Measurements from ENCODE around the gene GEMIN4. TPM values are rescaled to one million over a fixed set of nuclear protein-coding genes. Genes with fewer than 3 reads are reported as not detected.
A peak's percentile ranks its signal among the peaks of the same experiment; 100 is the strongest.
"Not testable (repeated sequence)": the region's sequence is repeated elsewhere in the genome, so short reads cannot be mapped to it uniquely, and the experiment has no call there.

Gene GEMIN4
- polyA plus RNA-seq, 3 donors: 8.8 to 10.6 (median 10.1) TPM

DNA sequence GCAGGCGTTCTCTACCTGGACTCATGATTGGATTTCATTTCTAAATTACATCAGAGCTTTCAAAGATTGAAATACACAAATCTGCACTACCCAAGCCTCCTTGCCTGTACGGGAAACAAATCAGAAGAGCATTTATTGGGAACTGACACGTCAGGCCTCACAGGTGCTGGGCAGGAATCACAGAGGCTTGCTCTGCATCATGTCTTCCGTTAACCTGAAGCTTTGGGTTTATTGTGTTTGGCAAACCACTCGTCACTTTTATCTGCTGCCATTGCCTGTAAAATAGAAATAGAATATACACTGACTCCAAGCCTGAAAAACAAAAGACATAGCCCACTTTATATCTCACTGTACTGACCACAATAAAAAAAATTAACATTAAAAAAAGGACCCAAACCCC, 7.9 kb upstream of the GEMIN4 start:
- no peak overlapping the region for H3K4me2 ChIP-seq (replicated peaks; ENCODE audit: extremely low read depth, low read length, poor library complexity, severe bottlenecking)
- H3K4me3 ChIP-seq (replicated peaks in 1 of 3; ENCODE audit: low read depth in 2 of 3, low read length in 3 of 3): no peak overlapping the region
- H3K27me3 ChIP-seq (ENCODE audit: control insufficient read depth in 2 of 2, insufficient read depth in 2 of 2, low read length in 2 of 2): no peaks in the 10 kb centered on the region
- no peak overlapping the region for H3K9ac ChIP-seq (ENCODE audit: insufficient read depth, low read length, poor library complexity, severe bottlenecking)
- no peaks in the 10 kb centered on the region for H3K9me3 Mint-ChIP-seq
- H3K4me1 Mint-ChIP-seq: no peaks in the 10 kb centered on the region
- 100% methylated on average over 1 of the region's 5 CpGs for WGBS (ENCODE audit: insufficient coverage)
- peaks cover 58 to 72% of the 10 kb centered on the region in 2 donors for H3K36me3 Mint-ChIP-seq
- H2AFZ ChIP-seq (ENCODE audit: insufficient read depth, low read depth, low read length, poor library complexity, severe bottlenecking): no peak overlapping the region
- DNase-seq: no peak
- no peaks in the 10 kb centered on the region for H3K9me3 ChIP-seq (replicated peaks in 1 of 2; ENCODE audit: control insufficient read depth in 1 of 2, insufficient read depth in 1 of 2, low read length in 2 of 2)
- H3K36me3 ChIP-seq (replicated peaks in 1 of 2; ENCODE audit: control insufficient read depth in 1 of 2, insufficient read depth in 2 of 2, low read length in 2 of 2): peaks cover 55 to 73% of the 10 kb centered on the region in 2 donors
- H3K4me3 Mint-ChIP-seq: no peak overlapping the region
- peak overlapping the region in 2 of 7 donors; percentile 2 to 50 for H3K27ac Mint-ChIP-seq
- H4K20me1 ChIP-seq (ENCODE audit: insufficient read depth, low read length): no peaks in the 10 kb centered on the region
- TF ChIP-seq, protein P1, sequence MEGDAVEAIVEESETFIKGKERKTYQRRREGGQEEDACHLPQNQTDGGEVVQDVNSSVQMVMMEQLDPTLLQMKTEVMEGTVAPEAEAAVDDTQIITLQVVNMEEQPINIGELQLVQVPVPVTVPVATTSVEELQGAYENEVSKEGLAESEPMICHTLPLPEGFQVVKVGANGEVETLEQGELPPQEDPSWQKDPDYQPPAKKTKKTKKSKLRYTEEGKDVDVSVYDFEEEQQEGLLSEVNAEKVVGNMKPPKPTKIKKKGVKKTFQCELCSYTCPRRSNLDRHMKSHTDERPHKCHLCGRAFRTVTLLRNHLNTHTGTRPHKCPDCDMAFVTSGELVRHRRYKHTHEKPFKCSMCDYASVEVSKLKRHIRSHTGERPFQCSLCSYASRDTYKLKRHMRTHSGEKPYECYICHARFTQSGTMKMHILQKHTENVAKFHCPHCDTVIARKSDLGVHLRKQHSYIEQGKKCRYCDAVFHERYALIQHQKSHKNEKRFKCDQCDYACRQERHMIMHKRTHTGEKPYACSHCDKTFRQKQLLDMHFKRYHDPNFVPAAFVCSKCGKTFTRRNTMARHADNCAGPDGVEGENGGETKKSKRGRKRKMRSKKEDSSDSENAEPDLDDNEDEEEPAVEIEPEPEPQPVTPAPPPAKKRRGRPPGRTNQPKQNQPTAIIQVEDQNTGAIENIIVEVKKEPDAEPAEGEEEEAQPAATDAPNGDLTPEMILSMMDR (IDR thresholded peaks at IDR 0.05): no peak
- H3K27me3 Mint-ChIP-seq (ENCODE audit: low read depth in 3 of 3): no peaks in the 10 kb centered on the region
- no peaks in the 10 kb centered on the region for H3K79me2 ChIP-seq (ENCODE audit: insufficient read depth, low read length)
- intact Hi-C loops (cut with micrococcal nuclease): no loop called here
- H3K4me1 ChIP-seq (ENCODE audit: control insufficient read depth in 1 of 2, insufficient read depth in 2 of 2, low read length in 2 of 2): no peaks in the 10 kb centered on the region
- H3K27ac ChIP-seq (ENCODE audit: low read depth in 1 of 2, low read length in 2 of 2): no peak overlapping the region

DNA sequence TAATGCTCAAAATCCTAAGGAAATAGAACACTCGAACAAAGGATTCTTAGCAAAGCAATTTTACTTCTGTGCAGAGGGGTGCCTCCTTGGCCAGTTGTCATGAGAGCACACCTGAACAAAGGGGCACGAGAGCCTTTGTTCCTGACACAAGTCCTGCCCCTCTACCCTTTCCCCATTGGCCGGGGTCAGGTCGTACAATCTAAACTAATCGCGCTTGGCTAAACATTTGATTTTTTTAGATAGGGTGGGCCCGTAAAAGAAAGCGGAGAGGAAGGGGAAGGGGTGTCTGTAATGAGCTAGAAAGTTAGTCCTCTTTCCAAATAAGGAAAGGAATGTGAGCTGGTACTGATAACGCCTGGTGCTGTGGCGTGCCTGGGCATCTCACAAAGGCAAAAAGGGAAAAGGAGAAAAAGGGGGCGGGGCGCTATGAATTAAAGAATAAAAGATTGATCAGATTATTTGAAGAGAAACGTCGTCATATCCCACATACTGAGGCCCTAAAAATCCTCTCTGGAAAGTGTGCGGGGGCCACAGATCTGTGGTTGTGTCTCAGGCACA, 4.0 kb upstream of the GEMIN4 start:
- H2AFZ ChIP-seq (ENCODE audit: insufficient read depth, low read depth, low read length, poor library complexity, severe bottlenecking); H3K4me2 ChIP-seq (replicated peaks; ENCODE audit: extremely low read depth, low read length, poor library complexity, severe bottlenecking); intact Hi-C loops (cut with micrococcal nuclease); H3K9ac ChIP-seq (ENCODE audit: insufficient read depth, low read length, poor library complexity, severe bottlenecking); H3K4me3 ChIP-seq (replicated peaks in 1 of 3; ENCODE audit: low read depth in 2 of 3, low read length in 3 of 3); H4K20me1 ChIP-seq (ENCODE audit: insufficient read depth, low read length); H3K9me3 Mint-ChIP-seq; DNase-seq; H3K79me2 ChIP-seq (ENCODE audit: insufficient read depth, low read length); H3K27ac ChIP-seq (ENCODE audit: low read depth in 1 of 2, low read length in 2 of 2); H3K27me3 ChIP-seq (ENCODE audit: control insufficient read depth in 2 of 2, insufficient read depth in 2 of 2, low read length in 2 of 2); H3K4me3 Mint-ChIP-seq; H3K27ac Mint-ChIP-seq; H3K27me3 Mint-ChIP-seq (ENCODE audit: low read depth in 3 of 3); H3K9me3 ChIP-seq (replicated peaks in 1 of 2; ENCODE audit: control insufficient read depth in 1 of 2, insufficient read depth in 1 of 2, low read length in 2 of 2): not testable (repeated sequence)
- peaks cover 33 to 40% of the 10 kb centered on the region in 2 donors for H3K36me3 Mint-ChIP-seq
- peaks cover 11 to 19% of the 10 kb centered on the region in 2 donors for H3K4me1 ChIP-seq (ENCODE audit: control insufficient read depth in 1 of 2, insufficient read depth in 2 of 2, low read length in 2 of 2)
- H3K36me3 ChIP-seq (replicated peaks in 1 of 2; ENCODE audit: control insufficient read depth in 1 of 2, insufficient read depth in 2 of 2, low read length in 2 of 2): peaks cover 35 to 42% of the 10 kb centered on the region in 2 donors
- 96% methylated on average over 6 of the region's 15 CpGs for WGBS (ENCODE audit: insufficient coverage)
- H3K4me1 Mint-ChIP-seq: peaks cover 11% of the 10 kb centered on the region

DNA sequence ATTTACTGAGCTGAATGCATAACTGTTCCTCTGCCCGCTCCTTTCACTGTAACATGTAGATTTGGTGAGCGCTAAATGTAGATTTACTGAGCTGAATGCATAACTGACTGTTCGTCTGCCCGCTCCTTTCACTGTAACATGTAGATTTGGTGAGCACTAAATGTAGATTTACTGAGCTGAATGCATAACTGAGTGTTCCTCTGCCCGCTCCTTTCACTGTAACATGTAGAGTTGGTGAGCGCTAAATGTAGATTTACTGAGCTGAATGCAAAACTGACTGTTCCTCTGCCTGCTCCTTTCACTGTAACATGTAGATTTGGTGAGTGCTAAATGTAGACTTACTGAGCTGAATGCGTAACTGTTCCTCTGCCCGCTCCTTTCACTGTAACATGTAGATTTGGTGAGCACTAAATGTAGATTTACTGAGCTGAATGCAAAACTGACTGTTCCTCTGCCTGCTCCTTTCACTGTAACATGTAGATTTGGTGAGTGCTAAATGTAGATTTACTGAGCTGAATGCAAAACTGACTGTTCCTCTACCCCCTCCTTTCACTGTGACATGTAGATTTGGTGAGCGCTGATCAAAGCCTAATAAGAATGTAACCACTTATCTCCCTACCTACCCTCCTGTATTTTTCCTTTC, 3.4 kb upstream of the GEMIN4 start:
- Histone ChIP-seq H3K4me1 (ENCODE audit: control insufficient read depth in 1 of 2, insufficient read depth in 2 of 2, low read length in 2 of 2) (peaks cover 18 to 25% of the 10 kb centered on the region in 2 donors), H3K36me3 (replicated peaks in 1 of 2; ENCODE audit: control insufficient read depth in 1 of 2, insufficient read depth in 2 of 2, low read length in 2 of 2) (peaks cover 29 to 36% of the 10 kb centered on the region in 2 donors), H3K79me2 (ENCODE audit: insufficient read depth, low read length) (peaks cover 14% of the 10 kb centered on the region)
- peaks cover 18% of the 10 kb centered on the region for H3K4me1 Mint-ChIP-seq
- H3K27me3 Mint-ChIP-seq (ENCODE audit: low read depth in 3 of 3); H3K27me3 ChIP-seq (ENCODE audit: control insufficient read depth in 2 of 2, insufficient read depth in 2 of 2, low read length in 2 of 2); H3K27ac ChIP-seq (ENCODE audit: low read depth in 1 of 2, low read length in 2 of 2); H3K4me3 ChIP-seq (replicated peaks in 1 of 3; ENCODE audit: low read depth in 2 of 3, low read length in 3 of 3); H3K9me3 ChIP-seq (replicated peaks in 1 of 2; ENCODE audit: control insufficient read depth in 1 of 2, insufficient read depth in 1 of 2, low read length in 2 of 2); DNase-seq; H3K27ac Mint-ChIP-seq; H3K9ac ChIP-seq (ENCODE audit: insufficient read depth, low read length, poor library complexity, severe bottlenecking); H4K20me1 ChIP-seq (ENCODE audit: insufficient read depth, low read length); H3K9me3 Mint-ChIP-seq; H2AFZ ChIP-seq (ENCODE audit: insufficient read depth, low read depth, low read length, poor library complexity, severe bottlenecking); H3K4me2 ChIP-seq (replicated peaks; ENCODE audit: extremely low read depth, low read length, poor library complexity, severe bottlenecking); H3K4me3 Mint-ChIP-seq; intact Hi-C loops (cut with micrococcal nuclease): not testable (repeated sequence)
- H3K36me3 Mint-ChIP-seq: peaks cover 27 to 33% of the 10 kb centered on the region in 2 donors
- 100% methylated on average over 6 of the region's 9 CpGs for WGBS (ENCODE audit: insufficient coverage)

Data from CD14-positive monocyte (primary cell).